ENCODE measurements around the gene HES7. TPM values are rescaled to one million over a fixed set of nuclear protein-coding genes. Genes with fewer than 3 reads are reported as not detected.

The HES7 gene
- polyA plus RNA-seq, 2 of the 4 experiments (the other 2 are of a cell fraction): 0.56 to 0.72 TPM

DNA sequence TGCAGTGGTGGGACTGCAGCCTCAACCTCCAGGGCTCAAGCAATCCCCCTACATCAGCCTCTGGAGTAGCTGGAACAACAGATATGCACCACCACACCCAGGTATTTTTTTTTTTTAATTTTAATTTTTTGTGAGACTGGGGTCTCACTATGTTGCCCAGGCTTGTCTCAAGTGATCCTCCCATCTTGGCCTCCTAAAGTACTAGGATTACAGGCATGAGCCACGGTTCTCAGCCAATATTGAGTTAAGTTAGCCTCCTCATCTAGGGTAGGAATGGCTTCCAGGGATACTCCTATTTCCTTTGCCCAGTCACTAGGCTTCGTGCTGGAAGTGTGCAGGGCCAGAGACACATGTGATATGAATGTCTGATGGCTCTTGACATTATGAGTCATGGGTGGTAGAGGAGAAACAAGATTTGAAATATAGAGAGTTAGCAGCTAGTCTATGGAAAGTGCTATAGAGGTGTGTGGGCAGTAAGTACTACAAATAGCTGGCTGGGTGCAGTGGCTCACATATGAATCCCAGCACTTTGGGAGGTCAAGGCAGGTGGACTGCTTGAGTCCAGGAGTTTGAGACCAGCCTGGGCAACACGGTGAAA is 8.0 kb upstream of the HES7 start:
- Histone ChIP-seq H3K4me1 (peaks cover 22% of the 10 kb centered on the region), H3K4me2 (no peak overlapping the region), H3K4me3 (no peak overlapping the region), H3K27ac (no peak overlapping the region), H3K9me3 (no peaks in the 10 kb centered on the region)
- FAIRE-seq (no peak), ATAC-seq (peak; percentile 15 to 64), DNase-seq (ENCODE audit: low read depth in 1 of 2, low spot score in 1 of 2) (no peak)
- CTCF ChIA-PET: interaction anchor here (0.8 to 26.5 kb wide), 6 partner anchors 9 to 90 kb away, joined by 3 to 601 read pairs (median 20); partner anchors contain the start of genes ALOXE3, BORCS6, HES7 and PER1
- POLR2A ChIA-PET: interaction anchor here (0.7 kb wide), 1 partner anchor 25 kb away, joined by 3 read pairs; no protein-coding TSS in a partner anchor
- WGBS (ENCODE audit: missing lambda C conversion rate): 41% methylated on average over 3 of the region's 3 CpGs
- TF ChIP-seq, protein P1, sequence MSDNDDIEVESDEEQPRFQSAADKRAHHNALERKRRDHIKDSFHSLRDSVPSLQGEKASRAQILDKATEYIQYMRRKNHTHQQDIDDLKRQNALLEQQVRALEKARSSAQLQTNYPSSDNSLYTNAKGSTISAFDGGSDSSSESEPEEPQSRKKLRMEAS (IDR thresholded peaks at IDR 0.05): peak; percentile 59; the same call in 1 of the 2 replicates
- TF ChIP-seq RARB (CRISPR knock-in tag; IDR thresholded peaks at IDR 0.05) (no peak), FOSL2 (IDR thresholded peaks at IDR 0.05) (no peak), FOSL2 (CRISPR knock-in tag; IDR thresholded peaks at IDR 0.05) (peak; percentile 74), BHLHE40 (IDR thresholded peaks at IDR 0.05; ENCODE audit: low read depth, low read length) (peak; percentile 51; the same call in 1 of the 2 replicates)

DNA sequence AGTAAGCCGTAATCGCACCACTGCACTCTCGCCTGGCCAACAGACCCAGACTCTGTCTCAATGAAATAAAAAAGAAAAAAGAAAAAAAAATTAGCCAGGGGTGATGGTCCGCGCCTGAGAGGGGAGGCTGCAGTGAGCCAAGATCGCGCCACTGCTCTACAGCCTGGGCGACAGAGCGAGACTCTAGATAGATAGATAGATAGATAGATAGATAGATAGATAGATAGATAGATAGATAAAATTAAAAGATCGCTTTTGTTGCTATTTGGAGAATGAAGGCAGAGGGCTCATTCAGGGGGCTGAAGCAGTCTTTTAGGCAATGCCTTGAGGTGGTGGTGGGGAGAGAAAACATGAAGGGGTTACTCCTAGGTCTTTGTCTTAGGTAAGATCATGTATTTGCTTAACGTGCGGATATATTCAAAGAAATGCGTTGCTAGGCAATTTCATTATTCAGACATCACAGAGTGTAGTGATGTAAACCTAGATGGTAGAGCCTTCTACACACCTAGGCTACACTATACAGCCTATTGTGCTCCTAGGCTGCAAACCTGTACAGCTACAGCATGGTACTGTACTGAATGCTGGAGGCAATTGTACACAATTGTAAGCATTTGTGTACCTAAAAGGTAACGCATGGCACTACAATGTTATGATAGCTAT is 4.3 kb upstream of the HES7 start:
- Histone ChIP-seq H3K4me3 (peak overlapping the region; percentile 56), H3K4me2 (peak overlapping the region; percentile 95), H3K4me1 (peaks cover 27% of the 10 kb centered on the region), H3K27ac (peak overlapping the region in 1 of 2 experiments; percentile 86; a peak in 2 of 6 replicates), H3K9me3 (no peaks in the 10 kb centered on the region)
- ChIA-PET POLR2A (interaction anchor here (0.9 to 2.1 kb wide), 3 partner anchors 28 to 167 kb away, joined by 3 to 14 read pairs (median 8); partner anchors contain the start of gene SLC25A35), CTCF (interaction anchor here (1.2 to 26.5 kb wide), 4 partner anchors 9 to 25 kb away, joined by 3 to 601 read pairs (median 44); partner anchors contain the start of genes PER1 and VAMP2)
- no peak for DNase-seq (ENCODE audit: low read depth in 1 of 2, low spot score in 1 of 2)
- 84% methylated on average over 14 of the region's 14 CpGs for WGBS (ENCODE audit: missing lambda C conversion rate)
- no peak for FAIRE-seq
- TF ChIP-seq, protein P2, sequence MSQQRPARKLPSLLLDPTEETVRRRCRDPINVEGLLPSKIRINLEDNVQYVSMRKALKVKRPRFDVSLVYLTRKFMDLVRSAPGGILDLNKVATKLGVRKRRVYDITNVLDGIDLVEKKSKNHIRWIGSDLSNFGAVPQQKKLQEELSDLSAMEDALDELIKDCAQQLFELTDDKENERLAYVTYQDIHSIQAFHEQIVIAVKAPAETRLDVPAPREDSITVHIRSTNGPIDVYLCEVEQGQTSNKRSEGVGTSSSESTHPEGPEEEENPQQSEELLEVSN (IDR thresholded peaks at IDR 0.05; ENCODE audit: borderline replicate concordance, low read depth): no peak
- no peak for TF ChIP-seq FOSL2 (IDR thresholded peaks at IDR 0.05)
- no peak for TF ChIP-seq FOSL2 (CRISPR knock-in tag; IDR thresholded peaks at IDR 0.05)
- TF ChIP-seq ESRRA (IDR thresholded peaks at IDR 0.05; ENCODE audit: borderline replicate concordance, low read length): no peak
- ATAC-seq: no peak

DNA sequence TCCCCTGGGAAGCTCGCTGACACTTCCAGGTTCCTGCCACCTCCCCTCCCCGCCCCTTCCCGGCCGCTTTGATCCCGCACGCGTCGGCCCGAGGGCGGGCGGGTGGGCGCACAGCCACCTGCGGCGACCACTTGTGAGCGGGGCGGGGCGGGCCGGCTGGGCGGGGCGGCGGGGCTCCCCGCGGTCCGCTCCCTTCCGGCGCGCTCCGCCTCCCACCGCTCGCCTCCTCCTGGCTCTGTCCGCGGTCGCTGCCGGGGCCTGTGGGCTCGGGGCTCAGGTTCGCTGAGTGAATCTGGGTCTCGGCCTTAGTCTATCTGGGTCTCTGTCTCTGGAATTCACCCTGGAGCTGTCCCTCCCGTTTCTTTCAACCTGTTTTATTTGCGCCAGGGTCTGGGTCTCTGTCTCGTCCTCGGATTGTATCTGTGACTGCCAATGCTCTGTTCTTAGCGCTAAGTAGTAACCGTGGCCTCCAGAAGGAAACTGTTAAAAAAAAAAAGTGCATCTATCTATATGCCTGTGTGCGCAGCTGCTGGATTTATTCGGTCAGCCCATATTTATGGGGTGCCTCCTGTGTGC is 2.7 kb upstream of the HES7 start:
- H3K9me3 ChIP-seq: no peaks in the 10 kb centered on the region
- FAIRE-seq (no peak), ATAC-seq (peak; percentile 36 to 50), DNase-seq (ENCODE audit: low read depth in 1 of 2, low spot score in 1 of 2) (peak; percentile 65 to 80)
- H3K27ac ChIP-seq: peak overlapping the region; percentile 73 to 86
- H3K4me3 ChIP-seq: peak overlapping the region; percentile 56
- H3K4me1 ChIP-seq: peaks cover 19% of the 10 kb centered on the region
- WGBS (ENCODE audit: missing lambda C conversion rate): under 1% methylated on average over 12 of the region's 45 CpGs
- CTCF ChIA-PET: interaction anchor here (0.6 to 26.5 kb wide), 9 partner anchors 7 to 205 kb away, joined by 3 to 601 read pairs (median 5); partner anchors contain the start of genes PER1 and VAMP2
- H3K4me2 ChIP-seq: peak overlapping the region; percentile 95
- POLR2A ChIA-PET: interaction anchor here (0.7 to 2.1 kb wide), 9 partner anchors 11 to 237 kb away, joined by 3 to 14 read pairs (median 8); partner anchors contain the start of gene BORCS6
- TF ChIP-seq JUNB (IDR thresholded peaks at IDR 0.05): no peak
- TF ChIP-seq TFCP2L1 (CRISPR knock-in tag; IDR thresholded peaks at IDR 0.05): 0 out of 2 replicates have a peak, but pooled peaks have one; percentile 48
- TF ChIP-seq ESRRA (IDR thresholded peaks at IDR 0.05; ENCODE audit: borderline replicate concordance, low read length): no peak
- no peak for TF ChIP-seq CHD2 (IDR thresholded peaks at IDR 0.05; ENCODE audit: low read length, partially characterized antibody)
- no peak for TF ChIP-seq RAD21 (conservative IDR thresholded peaks at IDR 0.05 in 1 of 2, IDR thresholded peaks at IDR 0.05 in 1 of 2)
- no peak for TF ChIP-seq EHMT2 (IDR thresholded peaks at IDR 0.05; ENCODE audit: low read depth)
- TF ChIP-seq TP53 (CRISPR knock-in tag; IDR thresholded peaks at IDR 0.05): no peak
- TF ChIP-seq, protein P3, sequence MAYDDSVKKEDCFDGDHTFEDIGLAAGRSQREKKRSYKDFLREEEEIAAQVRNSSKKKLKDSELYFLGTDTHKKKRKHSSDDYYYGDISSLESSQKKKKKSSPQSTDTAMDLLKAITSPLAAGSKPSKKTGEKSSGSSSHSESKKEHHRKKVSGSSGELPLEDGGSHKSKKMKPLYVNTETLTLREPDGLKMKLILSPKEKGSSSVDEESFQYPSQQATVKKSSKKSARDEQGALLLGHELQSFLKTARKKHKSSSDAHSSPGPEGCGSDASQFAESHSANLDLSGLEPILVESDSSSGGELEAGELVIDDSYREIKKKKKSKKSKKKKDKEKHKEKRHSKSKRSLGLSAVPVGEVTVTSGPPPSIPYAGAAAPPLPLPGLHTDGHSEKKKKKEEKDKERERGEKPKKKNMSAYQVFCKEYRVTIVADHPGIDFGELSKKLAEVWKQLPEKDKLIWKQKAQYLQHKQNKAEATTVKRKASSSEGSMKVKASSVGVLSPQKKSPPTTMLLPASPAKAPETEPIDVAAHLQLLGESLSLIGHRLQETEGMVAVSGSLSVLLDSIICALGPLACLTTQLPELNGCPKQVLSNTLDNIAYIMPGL (CRISPR knock-in tag; IDR thresholded peaks at IDR 0.05; ENCODE audit: borderline replicate concordance): 0 out of 2 replicates have a peak, but pooled peaks have one; percentile 38
- TF ChIP-seq, protein P4, sequence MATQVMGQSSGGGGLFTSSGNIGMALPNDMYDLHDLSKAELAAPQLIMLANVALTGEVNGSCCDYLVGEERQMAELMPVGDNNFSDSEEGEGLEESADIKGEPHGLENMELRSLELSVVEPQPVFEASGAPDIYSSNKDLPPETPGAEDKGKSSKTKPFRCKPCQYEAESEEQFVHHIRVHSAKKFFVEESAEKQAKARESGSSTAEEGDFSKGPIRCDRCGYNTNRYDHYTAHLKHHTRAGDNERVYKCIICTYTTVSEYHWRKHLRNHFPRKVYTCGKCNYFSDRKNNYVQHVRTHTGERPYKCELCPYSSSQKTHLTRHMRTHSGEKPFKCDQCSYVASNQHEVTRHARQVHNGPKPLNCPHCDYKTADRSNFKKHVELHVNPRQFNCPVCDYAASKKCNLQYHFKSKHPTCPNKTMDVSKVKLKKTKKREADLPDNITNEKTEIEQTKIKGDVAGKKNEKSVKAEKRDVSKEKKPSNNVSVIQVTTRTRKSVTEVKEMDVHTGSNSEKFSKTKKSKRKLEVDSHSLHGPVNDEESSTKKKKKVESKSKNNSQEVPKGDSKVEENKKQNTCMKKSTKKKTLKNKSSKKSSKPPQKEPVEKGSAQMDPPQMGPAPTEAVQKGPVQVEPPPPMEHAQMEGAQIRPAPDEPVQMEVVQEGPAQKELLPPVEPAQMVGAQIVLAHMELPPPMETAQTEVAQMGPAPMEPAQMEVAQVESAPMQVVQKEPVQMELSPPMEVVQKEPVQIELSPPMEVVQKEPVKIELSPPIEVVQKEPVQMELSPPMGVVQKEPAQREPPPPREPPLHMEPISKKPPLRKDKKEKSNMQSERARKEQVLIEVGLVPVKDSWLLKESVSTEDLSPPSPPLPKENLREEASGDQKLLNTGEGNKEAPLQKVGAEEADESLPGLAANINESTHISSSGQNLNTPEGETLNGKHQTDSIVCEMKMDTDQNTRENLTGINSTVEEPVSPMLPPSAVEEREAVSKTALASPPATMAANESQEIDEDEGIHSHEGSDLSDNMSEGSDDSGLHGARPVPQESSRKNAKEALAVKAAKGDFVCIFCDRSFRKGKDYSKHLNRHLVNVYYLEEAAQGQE (IDR thresholded peaks at IDR 0.05): peak; percentile 32; the same call in 1 of the 2 replicates
- TF ChIP-seq, protein P5, sequence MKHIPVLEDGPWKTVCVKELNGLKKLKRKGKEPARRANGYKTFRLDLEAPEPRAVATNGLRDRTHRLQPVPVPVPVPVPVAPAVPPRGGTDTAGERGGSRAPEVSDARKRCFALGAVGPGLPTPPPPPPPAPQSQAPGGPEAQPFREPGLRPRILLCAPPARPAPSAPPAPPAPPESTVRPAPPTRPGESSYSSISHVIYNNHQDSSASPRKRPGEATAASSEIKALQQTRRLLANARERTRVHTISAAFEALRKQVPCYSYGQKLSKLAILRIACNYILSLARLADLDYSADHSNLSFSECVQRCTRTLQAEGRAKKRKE (CRISPR knock-in tag; IDR thresholded peaks at IDR 0.05; ENCODE audit: low read depth): no peak
- TF ChIP-seq HDAC2 (IDR thresholded peaks at IDR 0.05): no peak
- TF ChIP-seq, protein P2 (IDR thresholded peaks at IDR 0.05; ENCODE audit: borderline replicate concordance, low read depth): no peak
- no peak for TF ChIP-seq HOXA7 (CRISPR knock-in tag; IDR thresholded peaks at IDR 0.05)
- TF ChIP-seq POLR2A (IDR thresholded peaks at IDR 0.05; ENCODE audit: low read length): peak; percentile 44
- no peak for TF ChIP-seq GATA3 (IDR thresholded peaks at IDR 0.05; ENCODE audit: borderline replicate concordance)
- no peak; the same call in 1 of the 2 replicates for TF ChIP-seq CHD4 (IDR thresholded peaks at IDR 0.05; ENCODE audit: borderline replicate concordance)

Measured in A549 (cell line).